GM21515 (cell line): ENCODE measurements around the gene PRKN.

Experiments
- ATAC-seq: cut with Tn5 transposase; IDR thresholded peaks from one replicate; pipeline ENCODE4 v1.9.1; 2021; ENCODE audit not compliant: unreplicated experiment

PRKN gene

GRCh38 chr6:162621246-162621645 lies 106.3 kb downstream of the PRKN start:
- ATAC-seq, result no peak

DNA sequence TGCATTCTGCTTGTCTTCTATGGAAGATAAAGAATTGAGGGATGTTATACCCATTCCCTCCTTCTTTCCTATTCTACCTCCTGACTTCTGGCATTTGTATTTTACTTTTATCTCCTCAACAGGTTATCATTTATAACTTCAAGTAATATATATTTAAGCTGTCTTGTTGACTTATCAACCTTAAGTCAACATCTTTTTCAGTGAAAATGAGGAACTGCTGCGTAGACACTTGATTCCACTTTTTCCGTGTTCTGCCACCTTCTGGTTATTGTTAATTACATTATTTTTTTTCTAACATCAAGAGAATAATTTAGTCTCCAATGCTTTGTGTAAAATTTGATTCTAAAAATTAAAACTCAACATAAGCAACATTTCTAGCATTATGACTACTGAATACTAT lies 107.5 kb downstream of the PRKN start:
- ATAC-seq, result no peak

DNA sequence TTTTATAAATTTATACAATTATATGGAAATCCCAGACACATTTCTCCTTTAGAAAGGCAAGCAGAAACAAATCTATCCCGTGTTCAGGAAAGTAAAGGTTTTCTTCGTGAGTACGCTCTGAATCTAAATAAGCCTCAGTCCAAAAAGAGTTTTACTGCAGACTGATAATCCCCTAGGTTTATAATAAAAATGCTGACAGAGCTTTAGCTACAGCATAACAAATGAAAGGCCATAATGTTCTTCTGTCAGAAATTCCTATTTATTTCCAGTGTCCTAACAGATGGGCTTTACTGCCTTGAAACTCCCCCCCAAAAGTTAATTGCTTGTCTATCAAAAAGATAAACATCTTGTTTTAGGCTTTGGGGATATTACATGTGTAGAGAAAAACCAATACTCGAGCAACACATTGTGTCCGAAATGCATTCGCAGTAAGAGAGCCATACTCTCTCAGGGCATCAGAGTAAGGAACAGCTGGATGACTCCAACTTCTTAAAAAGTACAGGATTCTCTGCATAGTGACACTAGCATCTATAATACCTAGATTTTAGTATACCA lies 109.0 kb downstream of the PRKN start:
- no peak for ATAC-seq

- no peak for ATAC-seq
Observed at GRCh38 chr6:162615016-162615705, 112.4 kb downstream of the PRKN start.

GRCh38 chr6:162613310-162613709 lies 114.3 kb downstream of the PRKN start:
- no peak for ATAC-seq

DNA sequence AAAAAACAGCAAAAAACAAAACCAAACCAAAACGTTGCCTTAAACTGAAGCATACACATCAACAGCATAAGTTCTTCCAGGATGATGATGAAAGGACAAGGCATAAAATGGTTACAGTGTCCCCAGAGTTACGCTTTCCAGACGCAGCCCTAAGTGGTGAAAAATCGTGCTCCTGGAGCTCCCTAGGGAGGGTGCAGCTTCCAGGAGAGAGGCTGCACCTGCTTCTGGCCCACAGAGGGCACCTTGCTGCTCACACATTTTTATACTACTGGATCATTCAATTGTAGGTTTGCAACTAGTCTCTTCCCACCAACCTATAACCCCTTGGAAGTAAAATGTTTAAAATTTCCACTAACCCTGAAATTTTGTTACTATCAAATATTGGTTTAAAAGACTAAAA lies 115.0 kb downstream of the PRKN start:
- no peak for ATAC-seq

GRCh38 chr6:162610351-162610750 lies 117.2 kb downstream of the PRKN start:
- ATAC-seq, result no peak

DNA sequence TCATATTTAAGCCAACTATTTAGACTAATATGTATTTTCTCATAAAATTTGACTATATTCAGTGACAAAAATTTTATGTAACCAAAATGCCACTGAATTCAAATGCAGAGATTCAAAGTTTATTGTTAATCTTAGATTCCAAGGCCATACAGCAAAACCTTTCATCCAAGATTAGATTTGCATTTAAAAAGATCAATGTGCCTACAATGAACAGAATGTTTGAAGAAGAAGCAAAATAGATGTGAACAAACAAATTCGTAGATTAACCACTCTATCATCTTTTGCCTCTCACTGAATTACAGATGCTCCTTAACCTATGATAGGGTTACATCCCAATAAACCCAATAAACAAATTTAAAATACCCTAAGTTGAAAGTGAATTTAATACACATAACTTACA lies 121.7 kb downstream of the PRKN start:
- no peak for ATAC-seq

DNA sequence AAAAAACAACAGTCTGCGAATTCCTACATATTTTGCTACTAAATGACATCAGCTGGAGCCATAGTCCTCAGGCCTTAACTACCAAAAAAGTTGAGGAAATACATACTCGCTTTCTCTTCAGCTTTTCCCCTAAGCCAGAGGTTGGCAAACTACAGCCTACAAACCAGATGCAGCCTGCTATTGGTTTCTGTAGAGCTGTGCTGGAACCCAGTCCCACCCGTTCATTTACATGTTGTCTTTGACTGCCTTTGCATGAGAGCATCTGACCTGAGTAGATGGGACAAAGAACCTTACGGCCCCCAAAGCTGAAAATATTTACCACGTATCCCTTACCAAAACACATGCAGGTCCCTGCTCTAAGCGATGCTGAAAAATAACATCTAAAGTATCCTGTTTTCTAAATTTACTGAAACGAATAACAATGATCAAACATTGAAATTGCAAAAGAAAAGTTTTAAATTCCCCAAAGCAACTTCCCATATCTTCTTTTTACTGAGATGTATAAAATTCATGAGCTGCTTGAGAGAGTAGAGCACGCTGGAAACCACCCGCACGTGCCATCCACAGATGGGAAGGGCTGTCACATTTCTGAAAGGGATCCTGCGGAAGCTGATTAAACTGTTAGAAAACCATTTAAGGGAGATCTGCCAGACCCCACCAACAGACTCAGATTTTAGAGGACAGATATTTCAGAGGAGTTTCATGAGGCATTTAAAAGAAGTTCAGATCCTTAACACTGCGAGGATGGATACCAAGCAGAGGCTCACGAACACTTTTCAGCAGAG lies 124.1 kb downstream of the PRKN start:
- ATAC-seq, result no peak

DNA sequence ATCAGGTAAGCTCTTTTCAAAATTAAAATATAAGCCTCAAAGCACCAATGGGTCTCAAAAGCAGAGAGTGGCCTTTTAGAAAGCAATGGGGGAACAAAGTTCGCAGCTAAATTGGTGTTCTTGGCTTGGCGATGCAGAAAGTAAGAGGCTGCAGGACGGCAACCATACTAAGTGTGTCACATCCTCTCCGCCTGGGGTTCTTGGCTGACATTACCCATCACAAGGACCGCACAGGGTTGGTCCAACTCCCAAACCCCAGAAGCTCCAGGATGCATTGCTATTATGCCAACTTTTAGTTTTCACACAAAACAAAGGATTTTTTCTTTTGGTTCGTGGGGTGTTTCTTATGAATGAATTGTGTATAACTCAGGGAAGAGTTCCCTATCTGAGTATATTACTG lies 124.8 kb downstream of the PRKN start:
- no peak for ATAC-seq

GRCh38 chr6:162596676-162597075 lies 130.9 kb downstream of the PRKN start:
- ATAC-seq, result no peak

- no peak for ATAC-seq
Observed at GRCh38 chr6:162591517-162591916, 136.0 kb downstream of the PRKN start.

GRCh38 chr6:162581988-162582780 lies 145.4 kb downstream of the PRKN start:
- ATAC-seq, result no peak

GRCh38 chr6:162580619-162581018 lies 146.9 kb downstream of the PRKN start:
- ATAC-seq, result no peak

GRCh38 chr6:162576016-162576415 lies 151.6 kb downstream of the PRKN start:
- ATAC-seq, result no peak

GRCh38 chr6:162572240-162572639 lies 155.3 kb downstream of the PRKN start:
- no peak for ATAC-seq

DNA sequence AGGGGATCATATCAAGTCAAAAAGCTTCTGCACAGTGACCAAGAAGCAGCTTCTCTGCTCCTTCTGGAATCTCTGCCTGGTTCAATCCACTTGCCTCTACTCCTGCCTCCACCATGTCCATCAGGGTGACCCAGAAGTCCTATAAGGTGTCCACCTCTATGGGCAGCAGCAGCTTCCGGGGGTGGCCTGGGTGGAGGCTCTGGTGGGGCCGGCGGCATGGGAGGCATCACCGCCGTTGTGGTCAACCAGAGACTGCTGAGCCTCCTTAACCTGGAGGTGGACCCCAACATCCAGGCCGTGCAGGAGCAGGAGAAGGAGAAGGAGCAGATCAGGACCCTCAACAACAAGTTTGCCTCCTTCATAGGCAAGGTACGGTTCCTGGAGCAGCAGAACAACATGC lies 159.3 kb downstream of the PRKN start:
- no peak for ATAC-seq

GRCh38 chr6:162562041-162562440 lies 165.5 kb downstream of the PRKN start:
- no peak for ATAC-seq

DNA sequence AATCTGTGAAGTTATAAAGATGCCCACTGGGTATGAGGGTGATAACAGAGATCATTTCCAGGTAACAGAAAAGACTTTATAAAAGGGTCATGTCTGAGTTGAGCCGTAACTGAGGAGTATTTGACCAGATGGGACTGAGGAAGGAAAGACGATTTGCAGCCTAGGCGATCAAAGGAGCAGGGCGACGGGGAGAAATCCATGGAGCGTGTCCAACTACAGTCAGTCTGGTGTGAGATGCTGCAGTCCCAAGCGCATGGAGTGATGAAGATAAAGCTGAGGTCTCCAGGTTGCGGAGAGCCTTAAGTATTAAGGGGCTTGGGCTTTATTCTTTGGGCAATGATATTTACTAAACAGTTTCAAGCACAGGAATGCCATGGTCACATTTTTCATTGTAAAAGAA lies 166.7 kb downstream of the PRKN start:
- ATAC-seq, result no peak

DNA sequence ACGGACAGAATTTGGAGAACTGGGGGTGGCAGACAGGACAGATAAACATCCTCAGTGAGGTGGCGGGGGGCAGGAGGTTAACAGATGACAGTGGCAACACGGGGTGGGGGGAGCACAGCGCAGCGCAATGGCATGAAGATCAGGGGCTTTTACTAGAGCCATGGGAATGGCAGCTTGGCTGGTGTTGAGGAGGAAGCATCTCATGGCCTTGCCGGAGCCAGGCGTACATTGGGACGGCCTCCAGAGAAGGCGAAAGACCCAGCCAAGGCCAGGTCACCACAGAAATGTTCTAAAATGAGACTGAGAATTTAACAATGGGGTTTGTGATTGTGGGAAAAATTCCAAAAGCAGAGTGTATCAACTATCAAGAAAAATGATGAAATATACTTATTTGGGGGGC lies 173.0 kb downstream of the PRKN start:
- ATAC-seq, result no peak

DNA sequence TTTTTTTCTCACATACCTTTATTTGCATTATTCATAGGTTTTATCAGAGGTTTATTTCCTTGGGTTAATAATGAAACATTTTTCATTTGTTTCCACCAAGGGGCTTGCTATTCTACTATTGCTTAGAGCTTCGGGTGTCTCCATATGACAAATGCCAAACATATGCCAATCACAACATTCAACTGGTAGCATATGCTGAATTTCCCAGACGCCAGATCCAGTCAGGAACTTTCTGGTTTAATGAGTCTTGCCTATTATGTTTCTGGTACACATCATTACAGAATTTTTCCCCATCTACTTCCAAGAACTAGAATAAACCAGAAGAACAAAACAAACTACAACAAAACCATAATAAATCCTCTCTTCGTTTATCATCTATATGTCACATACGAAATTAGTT lies 180.7 kb downstream of the PRKN start:
- ATAC-seq, result no peak

DNA sequence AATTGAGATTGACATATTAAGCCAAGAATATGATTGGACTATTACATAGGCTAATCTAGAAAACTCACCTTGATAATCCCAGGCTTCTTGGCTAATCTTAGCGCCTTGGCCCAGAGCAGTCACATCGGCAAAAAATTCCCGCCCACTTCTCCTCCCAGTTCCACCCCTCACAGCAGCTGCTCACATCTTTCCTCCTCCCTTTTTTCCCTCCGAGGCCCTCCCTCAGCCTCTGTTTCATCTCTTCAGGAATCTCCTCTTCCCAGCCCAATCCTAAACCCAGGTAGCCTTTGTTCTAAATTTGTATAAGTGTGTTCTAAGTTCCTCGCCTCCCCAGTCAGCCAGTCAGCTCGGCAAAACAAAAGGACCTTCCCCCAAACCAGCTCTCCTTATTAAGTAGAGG lies 184.3 kb downstream of the PRKN start:
- no peak for ATAC-seq
